HG03558 (cell line): ENCODE measurements around the gene PLA2G2F.

Source experiments
- ATAC-seq: cut with Tn5 transposase; IDR thresholded peaks from one replicate; pipeline ENCODE4 v1.9.1; 2021; ENCODE audit warnings: moderate number of reproducible peaks; ENCODE audit not compliant: unreplicated experiment; ENCODE audit errors: extremely low read depth

PLA2G2F gene

DNA sequence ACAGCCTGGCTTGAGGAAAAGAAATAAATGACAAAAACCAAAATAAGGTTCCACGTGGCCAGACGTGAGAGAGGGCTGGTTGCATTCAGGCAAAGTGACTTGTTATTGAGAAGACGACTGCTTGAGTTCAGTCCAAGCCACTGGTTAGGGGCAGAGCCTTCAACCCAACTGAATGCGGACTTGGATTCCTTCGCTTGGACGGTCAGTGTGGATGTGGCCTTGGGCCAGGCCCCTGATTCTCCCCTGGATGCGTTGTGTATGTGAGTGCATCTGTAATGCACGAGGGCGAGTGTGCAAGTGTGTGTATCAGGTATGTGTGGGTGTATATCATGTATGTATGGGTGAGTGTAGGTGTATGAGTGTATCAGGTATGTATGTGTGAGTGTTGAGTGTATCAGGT lies 1.9 kb downstream of the PLA2G2F start:
- ATAC-seq = no peak

DNA sequence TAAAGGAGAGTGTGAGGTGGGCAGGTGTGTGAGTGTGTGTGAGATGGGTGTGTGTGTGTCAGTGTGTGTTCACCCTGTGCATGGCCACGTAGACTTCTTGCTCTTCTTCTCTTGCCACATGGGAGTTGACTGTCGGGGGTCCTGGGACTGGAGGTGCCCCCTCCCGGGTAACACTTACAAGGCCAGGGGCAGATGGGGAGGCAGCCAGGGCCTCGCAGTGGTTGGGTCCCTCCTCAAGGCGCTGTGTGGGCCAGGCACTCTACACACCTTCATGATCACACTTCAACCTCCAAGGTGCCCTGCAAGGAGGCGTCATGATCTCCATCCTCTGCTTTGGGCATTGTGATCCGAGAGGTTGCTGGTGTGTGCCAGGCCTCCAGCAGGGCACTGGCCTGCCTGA lies 2.3 kb downstream of the PLA2G2F start:
- no peak for ATAC-seq

DNA sequence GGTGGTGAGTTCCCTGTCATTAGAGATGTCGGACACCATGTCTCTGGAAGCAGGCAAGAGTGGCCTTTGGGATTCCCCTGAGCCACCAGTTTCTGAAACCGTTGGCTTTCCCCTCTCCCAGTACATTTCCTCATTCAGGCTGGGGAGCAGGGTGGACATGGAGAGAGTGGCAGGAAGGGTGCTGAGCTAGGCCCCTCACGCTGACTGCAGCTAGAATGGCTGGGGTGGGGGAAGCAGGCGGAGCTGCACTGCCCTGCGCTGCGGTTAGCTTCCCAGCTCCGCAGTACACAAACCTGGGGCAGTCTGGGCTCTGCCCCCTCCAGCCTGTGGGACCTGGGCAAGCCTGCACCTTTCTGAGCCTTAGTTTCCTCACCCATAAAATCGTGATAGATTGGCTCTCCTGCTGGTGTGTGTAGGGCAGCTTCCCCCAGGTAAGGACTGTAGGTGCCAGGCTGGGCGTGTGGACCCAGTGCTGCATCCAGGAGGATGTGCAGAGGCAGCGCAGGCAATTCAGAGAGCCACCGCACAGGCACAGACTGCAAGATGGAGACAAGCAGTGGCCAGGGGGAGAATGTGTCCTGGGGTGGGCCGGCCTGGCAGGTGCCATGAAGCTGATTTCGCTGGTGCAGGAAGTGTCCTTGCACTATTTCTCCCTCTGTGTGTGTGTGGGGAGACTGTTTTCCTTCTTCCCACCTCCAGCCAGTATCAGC lies 3.0 kb downstream of the PLA2G2F start:
- no peak for ATAC-seq

DNA sequence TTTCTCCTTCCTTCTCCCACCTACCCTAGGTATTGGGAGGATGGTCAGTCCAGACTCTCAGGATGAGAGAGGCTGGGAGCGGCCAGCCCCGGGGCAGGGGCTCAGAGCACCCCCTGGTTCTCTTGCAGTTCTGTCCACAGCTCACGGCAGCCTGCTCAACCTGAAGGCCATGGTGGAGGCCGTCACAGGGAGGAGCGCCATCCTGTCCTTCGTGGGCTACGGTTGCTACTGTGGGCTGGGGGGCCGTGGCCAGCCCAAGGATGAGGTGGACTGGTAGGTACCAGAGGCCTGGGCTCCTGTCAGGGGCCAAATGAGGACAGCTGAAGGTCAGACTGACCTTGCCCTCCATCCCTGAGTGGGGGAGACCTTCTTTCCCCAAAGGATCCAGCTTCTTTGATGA lies 4.2 kb downstream of the PLA2G2F start:
- ATAC-seq = no peak

DNA sequence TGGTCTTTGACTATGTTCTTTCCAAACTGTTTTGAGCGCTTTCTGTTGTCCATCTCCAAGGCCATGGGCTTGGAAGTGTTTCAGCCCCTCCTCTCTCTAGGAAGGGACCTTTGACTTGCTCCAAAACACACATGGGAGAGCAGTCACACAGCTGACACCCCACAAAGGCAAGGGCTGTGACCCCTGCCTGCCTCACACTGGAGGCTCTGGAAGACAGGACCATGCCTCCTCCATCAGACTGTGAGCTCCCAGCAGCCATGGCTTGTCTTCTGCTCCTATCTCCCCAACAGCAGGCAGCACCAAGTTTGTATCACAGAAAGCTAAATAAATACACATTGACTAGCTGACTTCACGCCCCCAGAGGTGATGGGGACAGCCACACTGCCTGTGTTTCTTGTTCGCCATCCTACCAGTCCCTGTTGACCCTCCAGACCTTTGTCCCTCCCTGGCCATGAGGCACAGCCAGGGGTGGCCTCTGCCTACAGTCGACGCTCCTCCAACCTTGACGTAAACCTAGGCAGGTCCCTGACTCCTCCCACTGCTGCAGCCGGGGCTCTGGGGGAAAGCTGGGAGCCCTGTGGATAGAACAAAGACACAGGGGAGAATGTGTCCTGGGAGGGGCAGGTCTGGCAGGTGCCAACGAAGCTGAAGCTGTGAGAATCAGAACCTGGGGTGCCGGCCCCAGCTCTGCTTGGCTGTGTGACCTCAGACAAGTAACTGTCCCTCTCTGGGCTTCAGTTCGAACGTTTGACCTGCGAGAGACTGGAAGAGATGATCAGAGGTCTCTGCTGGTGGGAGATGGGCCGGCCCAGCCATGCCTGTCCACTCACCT lies 4.8 kb downstream of the PLA2G2F start:
- no peak for ATAC-seq

DNA sequence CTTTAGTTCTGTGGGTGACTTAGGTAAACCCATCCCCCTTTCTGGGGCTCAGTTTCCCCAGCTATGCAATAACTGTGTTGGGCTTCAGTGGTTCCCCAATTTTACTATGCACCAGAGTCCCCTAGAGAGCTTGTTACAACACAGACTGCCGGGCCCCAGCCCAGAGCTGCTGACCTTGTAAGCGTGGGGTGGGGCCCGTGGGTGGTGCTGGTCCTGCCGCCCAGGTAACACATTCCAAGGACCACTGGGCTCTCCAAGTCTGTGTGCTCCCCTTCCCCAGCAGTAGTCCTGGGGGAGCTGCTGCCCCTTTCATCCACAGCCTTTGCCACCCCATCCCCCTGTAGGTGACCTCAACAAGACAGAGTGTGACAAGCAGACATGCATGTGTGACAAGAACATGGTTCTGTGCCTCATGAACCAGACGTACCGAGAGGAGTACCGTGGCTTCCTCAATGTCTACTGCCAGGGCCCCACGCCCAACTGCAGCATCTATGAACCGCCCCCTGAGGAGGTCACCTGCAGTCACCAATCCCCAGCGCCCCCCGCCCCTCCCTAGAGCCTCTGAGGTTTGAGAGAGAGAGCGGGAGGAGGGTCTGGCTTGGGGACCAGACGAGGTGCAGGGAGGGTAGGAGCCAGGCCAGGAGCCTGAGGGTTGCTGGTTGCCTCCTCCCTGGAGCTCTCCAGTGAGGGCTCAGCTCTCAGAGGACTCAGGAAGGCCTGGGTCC lies 8.9 kb downstream of the PLA2G2F start:
- no peak for ATAC-seq

DNA sequence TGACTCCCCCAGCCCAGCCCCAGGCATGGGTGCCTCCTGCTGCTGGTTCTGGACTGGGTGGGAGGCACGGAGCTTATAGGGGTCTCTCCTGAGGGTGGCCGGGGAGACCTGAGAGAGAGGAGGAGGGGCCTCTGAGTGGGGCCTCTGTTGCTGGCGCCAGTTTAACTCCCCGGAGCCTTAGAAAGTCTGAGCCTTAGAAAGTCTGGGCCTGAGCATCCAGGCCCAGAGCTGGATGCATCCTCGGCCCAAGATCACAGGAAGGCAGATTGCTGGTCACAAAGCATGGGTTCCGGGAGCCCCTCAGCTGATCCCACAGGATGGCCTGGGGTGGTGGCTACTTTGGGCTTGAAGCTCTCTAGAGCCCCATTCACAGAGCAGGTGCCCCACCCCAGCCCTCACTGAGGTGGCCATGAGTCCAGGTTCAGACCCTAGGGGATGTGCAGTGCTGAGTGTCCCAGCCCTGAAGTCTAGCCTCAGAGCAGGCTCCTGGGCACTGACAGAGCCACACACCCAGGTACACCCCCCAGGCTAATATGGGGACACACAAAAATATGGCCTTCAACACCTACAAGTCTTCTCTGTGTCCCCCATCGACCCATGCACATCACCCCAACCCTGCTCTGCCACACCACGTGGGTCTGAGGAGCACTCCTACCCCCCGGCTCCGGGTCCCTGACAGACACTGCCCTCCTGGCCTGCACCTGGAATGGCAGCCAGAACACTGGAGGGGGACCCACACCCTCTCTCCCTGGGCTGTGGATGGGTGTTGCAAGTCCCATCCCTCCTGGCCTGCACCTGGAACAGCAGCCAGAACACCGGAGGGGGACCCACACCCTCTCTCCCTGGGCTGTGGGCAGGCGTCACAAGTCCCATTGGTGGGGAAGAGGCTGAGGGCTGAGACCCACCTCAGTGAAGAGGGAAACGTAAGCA lies 9.7 kb downstream of the PLA2G2F start:
- ATAC-seq = no peak

DNA sequence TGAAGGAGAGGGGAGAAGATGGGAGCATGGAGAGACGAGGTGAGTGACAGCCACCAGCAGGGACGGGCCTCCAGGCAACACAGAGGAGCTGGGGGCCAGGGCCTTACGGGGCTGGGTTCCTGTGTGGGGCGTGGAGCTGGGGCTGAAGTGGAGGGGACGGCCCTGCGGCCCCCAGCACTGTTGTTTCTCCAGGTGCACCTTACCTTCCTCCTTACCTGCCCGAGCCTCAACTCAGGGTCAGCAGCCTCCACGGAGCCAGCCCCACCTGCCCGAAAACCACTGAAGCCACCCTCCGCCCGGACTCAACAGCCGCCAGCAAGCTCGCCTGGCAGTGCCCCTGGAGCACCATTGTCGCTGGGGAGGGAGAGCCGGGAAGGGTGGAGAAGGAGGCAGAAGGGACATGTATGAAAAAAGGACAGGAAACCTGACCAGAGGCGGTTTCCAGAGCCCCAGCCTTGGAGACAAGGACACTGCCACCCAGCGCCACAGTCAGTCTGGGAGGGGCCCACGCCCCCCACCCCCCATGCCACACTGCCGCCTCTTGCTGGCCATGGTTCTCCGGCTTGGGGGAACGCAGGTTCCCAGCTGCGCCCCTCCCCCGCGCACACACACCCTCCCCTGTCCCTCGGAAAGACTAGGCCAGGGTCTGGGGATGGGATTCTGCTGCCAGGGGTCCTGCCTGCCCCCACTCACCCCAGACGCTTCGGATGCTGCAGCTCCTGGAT lies 10.6 kb downstream of the PLA2G2F start:
- no peak for ATAC-seq

DNA sequence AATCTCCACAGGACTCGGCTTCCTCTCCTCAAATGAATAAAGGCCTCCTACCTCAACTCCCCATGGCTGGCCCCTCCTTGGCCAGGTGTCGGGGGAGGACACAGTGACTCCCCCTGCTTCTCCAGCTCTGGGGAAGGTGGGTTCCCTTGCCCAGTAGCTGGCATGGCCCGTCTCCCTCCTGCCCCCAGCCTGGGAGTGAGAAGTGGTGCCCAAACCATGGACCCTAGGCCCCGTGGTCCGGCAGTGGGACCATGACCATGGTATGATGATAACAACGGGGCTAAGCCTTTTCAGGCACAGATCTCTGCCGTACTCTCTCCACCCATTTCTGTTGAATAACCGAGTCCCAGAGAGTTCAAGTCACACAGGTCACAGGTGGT lies 11.2 kb downstream of the PLA2G2F start:
- no peak for ATAC-seq

DNA sequence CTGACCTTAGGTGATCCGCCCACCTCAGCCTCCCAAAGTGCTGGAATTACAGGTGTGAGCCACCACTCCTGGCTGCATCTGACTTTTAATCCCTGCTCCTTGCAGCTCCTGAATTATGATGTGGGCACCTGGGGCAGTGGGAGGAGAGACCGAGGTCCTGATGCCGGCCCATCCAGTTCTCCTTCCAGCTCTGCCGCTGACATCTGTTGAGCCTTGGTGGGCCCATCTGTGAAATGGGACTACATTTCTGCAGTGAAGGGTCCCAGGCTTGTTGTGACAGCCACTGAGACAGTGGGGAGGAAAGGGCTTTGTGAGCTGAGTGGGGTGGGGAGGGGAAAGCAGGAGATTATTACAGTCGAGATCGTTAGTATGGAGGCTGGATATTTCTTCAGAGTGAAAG lies 11.8 kb downstream of the PLA2G2F start:
- ATAC-seq = no peak

DNA sequence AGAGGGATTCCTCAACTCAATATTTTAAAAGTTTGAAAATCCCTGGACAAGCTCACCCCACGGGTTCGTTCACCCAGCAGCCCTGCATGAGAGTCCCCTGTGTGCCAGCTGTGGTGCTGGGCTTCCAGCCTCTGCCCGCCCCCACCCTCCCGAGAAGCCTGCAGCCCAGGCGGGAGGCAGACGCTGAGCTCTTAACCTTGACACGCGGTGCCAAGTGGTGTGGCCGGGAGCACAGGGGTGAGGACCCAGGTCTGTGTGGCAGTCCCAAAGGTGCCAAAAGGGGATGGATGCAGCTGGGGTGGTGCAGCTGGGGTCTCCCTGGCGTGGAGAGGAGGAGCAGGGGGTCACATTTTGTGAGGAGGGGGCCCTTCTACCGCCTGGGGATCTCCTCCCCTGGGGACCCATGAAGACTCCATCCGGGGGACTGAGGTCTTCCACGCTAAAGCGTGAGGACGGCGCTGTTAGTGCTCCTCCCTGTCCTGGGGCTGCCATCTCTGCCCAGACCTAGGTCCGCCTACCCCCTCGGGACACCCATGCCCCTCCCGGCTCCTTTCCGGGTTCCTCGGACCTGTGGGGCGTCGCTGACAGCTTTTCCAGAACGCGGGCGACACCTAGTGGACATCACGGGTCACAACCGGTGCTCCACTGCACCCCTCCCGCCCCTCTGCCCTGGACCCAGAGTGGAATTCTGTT lies 12.9 kb downstream of the PLA2G2F start:
- no peak for ATAC-seq

DNA sequence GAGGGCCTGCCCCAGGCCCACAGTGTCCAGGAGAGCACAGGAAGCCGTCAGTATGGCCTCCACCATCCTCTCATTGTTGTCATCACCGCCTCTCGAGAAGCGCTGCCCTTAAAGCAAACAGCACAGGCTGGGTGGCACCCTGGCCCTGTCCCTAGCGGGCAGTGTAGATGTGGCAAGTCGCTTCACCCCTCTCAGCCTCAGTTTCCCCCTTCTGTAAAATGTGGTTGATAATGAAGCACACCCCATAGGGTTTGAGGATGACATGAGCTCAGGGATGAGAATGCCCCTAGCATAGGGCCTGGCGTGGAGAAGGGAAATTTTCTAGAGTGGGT lies 13.4 kb downstream of the PLA2G2F start:
- ATAC-seq = no peak

DNA sequence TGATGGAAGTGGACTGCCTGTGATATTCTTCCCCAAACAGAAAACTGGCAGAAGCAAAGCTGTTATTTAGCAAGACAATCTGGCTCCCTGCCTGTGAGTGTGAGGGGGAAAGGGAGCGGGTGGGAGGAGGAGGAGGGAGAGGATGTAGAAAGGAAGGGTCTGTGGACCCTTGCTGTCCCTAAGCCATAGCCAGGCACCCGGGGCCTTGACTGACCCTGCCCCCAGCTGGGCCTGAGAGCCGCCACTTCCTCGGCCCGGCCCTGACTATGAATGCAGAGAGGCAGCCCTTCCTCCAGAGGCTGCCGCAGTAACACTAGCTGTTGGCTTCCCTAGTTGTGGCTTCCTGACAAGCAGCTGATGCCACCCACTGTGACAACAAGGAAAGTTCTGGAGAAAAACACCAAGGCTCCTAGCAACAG lies 13.9 kb downstream of the PLA2G2F start:
- no peak for ATAC-seq

DNA sequence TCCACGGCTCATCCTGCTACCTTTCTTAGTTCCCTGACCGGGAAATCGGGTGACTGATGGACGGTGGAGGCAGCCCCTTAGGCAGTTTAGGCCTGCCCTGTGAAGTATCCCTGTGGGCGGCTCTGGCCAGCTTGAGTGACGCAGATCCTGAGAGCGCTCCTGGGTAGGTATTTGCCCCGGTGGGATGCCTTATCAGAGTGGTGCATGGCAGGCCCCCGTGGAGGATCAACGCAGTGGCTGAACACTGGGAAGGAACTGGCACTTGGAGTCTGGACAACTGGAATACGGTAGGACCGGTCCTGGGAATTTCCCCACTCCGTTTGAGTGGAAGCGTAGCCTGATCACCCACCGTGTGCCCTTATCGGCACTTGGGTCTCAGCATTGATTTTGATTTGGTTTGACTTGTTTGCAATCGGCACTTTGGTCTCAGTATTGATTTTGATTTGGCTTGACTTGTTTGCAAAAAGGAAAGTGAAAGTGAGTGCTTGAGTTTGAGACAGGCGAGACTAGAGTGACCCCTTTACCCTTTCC lies 15.2 kb downstream of the PLA2G2F start:
- no peak for ATAC-seq

DNA sequence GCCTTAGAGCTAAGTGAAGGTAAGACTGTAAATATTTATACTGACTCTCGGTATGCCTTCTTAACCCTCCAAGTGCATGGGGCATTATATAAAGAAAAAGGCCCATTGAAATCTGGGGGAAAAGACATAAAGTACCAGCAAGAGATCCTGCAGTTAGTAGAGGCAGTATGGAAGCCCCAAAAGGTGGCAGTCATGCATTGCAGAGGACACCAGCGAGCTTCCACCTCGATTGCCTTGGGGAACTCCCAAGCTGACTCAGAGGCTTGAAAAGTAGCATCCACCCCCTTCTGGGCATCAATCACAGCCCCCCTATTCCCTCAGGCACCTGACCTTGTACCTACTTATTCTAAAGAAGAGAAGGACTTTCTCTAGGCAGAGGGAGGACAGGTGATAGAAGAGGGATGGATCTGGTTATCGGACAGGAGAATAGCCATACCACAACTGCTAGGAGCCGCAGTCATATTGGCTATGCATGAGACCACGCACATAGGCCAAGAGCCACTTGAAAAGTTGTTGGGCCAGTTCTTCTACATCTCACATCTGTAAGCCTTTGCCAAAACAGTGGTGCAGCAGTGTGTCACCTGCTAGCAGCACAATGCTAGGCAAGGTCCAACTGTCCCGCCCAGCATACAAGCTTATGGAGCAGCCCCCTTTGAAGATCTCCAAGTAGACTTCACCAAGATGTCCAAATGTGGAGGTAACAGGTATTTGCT lies 19.4 kb downstream of the PLA2G2F start:
- no peak for ATAC-seq

DNA sequence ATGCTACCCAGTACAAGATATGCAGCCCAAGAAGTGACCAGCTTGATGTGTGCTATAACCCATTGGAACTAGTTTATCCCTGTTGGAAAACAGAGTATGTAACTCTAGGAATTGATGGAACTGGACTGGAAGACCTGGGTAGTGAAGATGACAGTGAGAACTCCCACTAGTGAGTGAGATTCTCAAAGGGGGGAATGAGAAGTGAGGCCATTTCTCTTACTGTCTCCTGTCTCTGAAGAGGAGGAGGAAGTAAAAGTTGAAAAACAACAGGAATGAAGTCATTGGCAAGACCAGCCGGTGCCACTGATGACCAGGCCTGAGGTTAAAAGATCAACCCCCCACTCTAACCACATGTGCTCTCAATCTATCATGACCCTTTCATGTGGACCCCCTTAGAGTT lies 20.9 kb downstream of the PLA2G2F start:
- no peak for ATAC-seq

DNA sequence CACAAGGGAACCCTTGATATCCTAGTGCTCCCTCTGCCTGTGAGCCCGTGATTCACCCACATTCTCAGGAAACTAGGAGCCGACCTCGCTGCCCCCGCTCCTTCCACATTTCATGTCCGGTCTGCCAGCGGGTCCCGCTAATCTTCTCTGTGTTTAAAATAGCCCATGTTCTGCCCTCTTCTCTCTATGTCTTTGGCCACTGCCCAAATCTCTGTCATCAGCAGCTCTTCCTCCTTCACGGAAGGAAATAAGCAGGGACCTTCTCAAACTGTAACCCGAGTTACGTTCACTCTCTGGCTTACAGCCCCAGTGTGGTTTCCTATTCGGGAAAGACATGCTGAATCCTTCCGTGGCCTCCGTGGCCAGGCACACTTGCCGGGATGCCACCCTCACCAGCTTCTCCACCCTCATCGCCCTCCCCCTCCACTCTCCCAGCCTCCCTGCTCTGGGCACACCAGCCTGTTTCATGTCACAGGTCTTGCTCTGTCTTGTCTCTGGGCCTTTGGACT lies 25.6 kb downstream of the PLA2G2F start:
- ATAC-seq = no peak

DNA sequence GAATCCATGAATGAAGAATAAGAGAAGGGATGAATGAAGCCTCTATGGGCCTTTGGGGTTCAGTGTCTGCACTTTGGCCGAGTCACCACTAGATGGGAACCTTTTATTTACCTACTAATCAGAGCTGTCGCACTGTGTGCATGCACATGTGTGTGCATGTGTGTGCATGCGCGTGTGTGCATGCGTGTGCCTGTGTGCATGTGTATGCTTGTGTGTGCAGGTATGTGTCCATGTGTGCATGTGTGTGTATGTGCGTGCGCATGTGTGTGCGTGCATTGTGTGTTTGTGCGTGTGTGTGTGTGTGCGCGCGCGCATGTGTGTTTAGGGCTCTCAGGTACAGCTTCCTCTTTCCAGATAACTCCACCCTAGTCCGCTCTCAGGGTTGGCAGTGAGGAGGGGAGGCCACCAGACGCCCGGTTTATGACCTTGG lies 26.4 kb downstream of the PLA2G2F start:
- ATAC-seq = no peak
